ENCODE results near the gene TMEM86A.
A peak's percentile ranks its signal among the peaks of the same experiment; 100 is the strongest.
"Not testable (repeated sequence)": the region's sequence is repeated elsewhere in the genome, so short reads cannot be mapped to it uniquely, and the experiment has no call there.

The TMEM86A gene

DNA sequence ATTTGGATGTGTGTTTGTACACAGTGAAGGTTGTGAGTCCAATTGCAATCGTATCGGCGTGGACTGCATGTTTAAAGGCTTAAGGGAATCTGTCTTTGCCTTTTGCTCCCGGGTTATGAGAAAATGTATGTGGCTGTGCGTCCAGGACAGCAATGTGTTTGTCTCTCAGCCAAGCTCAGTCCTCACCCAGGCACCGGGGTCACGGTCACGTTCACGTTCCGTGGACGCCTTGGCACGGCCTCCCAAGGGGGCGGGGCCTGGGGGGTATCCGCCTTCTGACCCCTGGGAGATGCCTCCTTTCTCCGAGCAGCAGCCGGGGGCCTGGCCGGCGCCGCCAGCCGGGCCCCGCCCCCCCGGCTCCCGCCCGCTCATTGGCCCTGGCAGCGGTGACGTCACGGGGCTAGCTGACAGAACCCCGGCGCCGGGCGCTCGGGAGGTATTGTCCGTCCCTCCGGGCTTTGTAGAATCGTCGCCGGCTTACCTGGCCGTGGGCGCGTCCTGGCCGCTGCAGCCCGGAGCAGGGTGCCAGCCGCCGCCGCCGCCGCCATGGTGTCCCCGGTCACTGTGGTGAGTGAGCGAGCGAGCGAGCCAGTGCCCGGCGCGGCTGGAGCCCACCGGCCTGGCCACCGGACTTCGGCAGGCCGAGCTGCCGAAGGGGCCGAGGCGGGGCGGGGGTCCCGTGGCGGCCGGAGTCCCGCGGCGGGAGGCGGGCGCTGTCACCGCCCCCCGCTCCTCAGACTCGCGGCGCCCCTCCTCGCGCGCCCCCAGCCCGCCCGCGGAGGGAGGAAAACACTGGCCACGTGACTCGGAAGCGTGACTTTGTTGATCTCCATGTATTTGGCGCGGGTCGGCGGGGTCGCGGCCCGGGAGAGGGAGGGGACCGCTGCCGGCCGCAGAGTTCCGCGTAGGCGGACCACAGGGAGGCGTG, at the start of gene TMEM86A:
TSS of gene TMEM86A (plus strand) at position 439 of the 928 bp plus-strand sequence. CDS start at position 547, 108 bp downstream.
- peak; percentile 63 to 66 for DNase-seq

- DNase-seq = no peak
These were observed 48.2 kb upstream of the TMEM86A start for GRCh38 chr11:18650353-18650752.

- peak; percentile 77 to 88 for DNase-seq
These were observed 47.6 kb upstream of the TMEM86A start for GRCh38 chr11:18650859-18651557.

- DNase-seq = no peak
These were observed 40.9 kb upstream of the TMEM86A start for GRCh38 chr11:18657673-18658072.

GRCh38 chr11:18665353-18665872, 33.2 kb upstream of the TMEM86A start:
- not testable (repeated sequence) for DNase-seq

DNA sequence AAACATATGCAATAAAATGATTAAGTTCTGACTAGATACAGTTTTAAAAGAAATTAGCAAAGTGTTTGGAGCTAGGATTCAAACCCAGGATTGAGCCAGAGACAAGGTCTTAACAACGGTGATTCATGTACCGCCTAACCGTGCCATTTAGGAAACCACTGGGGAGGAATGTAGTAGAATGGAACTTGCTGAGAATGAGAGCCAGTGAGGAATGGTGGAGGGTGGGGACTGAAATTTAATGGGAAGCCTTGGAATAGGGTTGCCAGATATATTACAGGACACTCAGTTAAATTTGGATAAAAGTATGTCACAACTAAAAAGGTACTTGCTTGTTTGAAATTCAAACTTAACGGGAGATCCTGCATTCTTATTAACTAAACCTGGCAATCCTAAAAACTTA, 30.4 kb upstream of the TMEM86A start:
- no peak for DNase-seq

DNA sequence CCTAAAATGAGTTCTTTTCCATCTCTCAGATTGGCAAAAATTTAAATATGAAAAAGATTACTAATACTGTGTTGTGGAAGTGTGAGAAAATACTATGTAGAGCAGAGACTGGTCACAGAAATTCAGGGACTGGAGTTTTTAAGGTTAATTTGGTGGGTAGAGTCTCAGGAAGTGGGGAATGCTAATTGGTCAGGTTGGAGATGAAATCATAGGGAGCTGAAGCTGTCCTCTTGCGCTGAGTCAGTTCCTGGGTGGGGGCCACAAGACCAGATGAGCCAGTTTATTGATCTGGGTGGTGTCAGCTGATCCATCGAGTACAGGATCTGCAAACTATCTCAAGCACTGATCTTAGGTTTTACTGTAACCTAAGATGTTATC, 29.4 kb upstream of the TMEM86A start:
- DNase-seq = no peak

DNA sequence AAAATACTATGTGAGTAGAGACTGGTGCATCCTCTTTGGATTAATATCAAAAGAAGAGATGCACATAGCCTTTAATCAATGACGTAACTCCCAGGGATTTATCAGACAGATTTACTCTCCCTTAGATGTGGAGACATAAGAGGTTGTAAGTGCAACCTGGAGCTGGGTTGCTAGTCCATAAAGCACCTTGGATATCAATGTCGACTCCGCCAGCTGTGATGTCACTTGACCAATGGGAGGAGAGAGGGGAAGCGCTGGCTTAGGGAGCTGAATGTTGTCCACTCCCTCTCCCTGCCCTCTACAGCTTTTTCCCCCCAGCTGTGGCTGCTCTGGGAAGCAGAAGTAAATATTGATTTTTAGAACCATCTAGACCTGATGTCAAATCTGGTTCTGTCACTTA, 28.9 kb upstream of the TMEM86A start:
- DNase-seq = no peak

GRCh38 chr11:18671246-18671645, 27.3 kb upstream of the TMEM86A start:
- DNase-seq = no peak

DNA sequence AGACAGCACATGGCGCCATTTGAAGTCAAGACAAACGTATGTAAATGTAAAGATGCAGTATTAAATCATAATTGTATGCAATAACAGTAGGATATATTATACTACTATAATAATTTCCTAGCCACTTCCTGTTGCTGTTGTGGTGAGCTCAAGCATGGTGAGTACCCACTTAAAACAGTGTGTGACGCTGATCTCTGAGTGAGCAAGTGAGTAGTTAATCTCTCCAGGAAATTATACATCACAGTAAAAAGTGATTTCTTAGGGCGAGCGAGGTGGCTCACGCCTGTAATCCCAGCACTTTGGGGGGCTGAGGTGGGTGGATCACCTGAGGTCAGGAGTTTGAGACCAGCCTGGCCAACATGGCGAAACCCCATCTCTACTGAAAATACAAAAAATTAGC, 26.4 kb upstream of the TMEM86A start:
- DNase-seq = not testable (repeated sequence)

GRCh38 chr11:18676803-18677202, 21.8 kb upstream of the TMEM86A start:
- no peak for DNase-seq

GRCh38 chr11:18677560-18677959, 21.0 kb upstream of the TMEM86A start:
- DNase-seq = no peak

DNA sequence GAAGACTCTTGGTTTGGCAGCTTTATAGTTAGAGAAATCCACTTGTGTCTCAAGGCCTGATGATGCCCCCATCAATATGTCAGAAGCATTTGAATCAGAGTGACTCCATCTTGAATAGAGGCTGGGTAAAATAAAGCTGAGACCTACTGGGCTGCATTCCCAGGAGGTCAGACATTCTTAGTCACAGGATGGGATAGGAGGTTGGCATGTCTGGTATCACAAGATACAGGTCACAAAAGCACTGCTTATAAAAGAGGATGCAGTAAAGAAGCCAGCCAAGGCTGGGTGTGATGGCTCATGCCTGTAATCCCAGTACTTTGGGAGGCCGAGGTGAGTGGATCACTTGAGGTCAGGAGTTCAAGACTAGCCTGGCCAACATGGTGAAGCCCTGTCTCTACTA, 16.6 kb upstream of the TMEM86A start:
- not testable (repeated sequence) for DNase-seq

DNA sequence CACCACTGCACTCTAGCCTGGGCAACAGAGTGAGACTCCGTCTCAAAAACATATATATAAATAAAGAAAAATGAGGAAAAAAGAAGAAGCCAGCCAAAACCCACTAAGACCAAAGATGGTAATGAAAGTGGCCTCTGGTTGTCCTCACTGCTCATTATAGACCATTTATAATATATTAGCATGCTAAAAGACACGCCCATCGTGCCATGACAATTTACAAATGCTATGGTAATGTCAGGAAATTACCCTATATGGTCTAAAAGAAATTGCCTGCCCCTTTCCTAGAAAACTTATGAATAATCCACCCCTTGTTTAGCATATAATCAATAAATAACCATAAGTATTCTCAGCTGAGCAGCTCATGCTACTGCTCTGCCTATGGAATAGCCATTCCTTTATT, 16.1 kb upstream of the TMEM86A start:
- no peak for DNase-seq

DNA sequence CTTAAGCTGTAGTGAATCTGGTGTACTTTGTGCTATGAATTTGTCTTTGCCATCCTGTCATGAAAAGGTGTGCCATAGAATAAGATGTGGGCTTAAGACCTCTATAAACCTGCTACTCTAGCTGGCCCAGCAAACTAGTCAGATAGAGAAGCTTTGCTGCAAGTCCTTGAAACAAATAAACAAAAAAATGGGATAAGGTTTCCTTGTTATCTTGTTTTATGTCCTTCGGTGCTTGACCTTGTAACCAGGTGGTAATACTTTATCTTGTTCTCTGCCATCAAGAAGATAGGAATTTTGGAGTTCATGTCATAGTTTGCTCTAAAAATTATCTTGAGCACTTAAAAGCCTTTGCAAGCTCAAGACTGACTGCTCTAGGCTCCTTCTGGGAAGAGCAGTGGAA, 14.3 kb upstream of the TMEM86A start:
- DNase-seq = no peak

DNA sequence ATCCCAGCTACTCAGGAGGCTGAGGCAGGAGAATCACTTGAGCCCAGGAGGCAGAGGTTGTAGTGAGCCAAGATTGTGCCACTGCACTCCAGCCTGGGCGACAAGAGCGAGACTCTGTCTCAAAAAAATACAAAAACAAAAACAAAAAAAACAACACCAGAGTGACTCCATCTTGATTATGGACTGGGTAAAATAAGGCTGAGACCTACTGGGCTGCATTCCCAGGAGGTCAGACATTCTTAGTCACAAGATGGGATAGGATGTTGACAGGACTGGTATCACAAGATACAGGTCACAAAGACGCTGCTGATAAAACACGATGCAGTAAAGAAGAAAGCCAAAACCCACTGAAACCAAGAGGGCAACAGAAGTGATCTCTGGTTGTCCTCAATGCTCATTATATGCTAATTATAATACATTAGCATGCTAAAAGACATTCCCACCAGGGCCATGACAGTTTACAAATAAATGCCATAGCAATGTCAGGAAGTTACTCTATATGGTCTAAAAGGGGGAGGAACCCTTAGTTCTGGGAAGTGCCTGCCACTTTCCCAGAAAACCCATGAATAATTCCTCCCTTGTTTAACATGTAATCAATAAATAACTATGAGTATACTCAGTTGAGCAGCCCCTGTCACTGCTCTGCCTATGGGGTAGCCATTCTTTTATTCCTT, 7.0 kb upstream of the TMEM86A start:
- DNase-seq = not testable (repeated sequence)

DNA sequence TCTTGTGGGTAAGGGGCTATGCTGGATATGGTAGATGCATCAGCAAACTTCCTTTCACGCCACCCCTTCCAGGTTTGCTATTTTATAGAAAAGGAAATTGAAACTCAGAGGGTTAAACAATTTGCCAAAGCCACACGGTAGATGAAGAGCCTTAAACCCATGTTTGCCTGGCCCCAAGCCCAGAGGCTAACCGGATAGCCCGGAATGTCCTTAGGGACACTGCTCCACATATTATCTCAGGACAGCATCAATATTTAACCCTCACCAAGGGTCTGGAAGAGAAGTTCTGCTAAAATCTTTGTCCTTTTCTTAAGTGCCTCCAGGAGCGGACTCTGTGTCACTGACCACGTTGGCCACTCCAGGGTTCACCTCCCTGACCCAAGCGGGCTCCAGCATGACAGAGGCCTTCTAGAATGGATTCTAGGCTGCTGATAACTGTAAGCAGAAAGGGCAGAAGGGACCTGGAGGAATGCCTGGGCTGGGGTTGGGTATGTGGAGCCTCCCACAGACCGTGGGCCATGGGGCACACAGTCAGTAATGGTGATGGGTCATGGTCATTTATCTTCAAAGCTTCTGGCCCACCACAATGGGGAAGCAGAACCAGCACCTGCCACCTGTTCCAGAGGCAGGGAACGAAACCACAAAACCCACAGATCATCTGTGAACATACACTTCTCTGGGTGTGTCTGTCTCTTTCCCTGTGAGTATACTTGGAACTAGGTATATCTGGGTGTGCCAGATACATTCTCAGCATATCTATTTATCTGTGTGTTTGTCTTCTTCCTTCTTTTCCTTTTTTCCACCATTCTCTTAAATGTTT, 5.4 kb upstream of the TMEM86A start:
- no peak for DNase-seq

GRCh38 chr11:18696638-18697225, 1.8 kb upstream of the TMEM86A start:
- no peak for DNase-seq

GRCh38 chr11:18697576-18697975, 1.0 kb upstream of the TMEM86A start:
- no peak for DNase-seq

GRCh38 chr11:18699269-18699596, 654 bp downstream of the TMEM86A start:
- no peak for DNase-seq

- DNase-seq = peak in 1 of 2 experiments; percentile 5
These were observed 1.3 kb downstream of the TMEM86A start for GRCh38 chr11:18699848-18700261.

- DNase-seq = no peak
These were observed 1.8 kb downstream of the TMEM86A start for GRCh38 chr11:18700375-18700774.

Data from AML-193 (cell line).